CD4-positive, alpha-beta T cell treated with Interleukin-15 for 1 hour (primary cell): Measurements from ENCODE around the gene ESYT2.
"Not testable (repeated sequence)": the region's sequence is repeated elsewhere in the genome, so short reads cannot be mapped to it uniquely, and the experiment has no call there.

Experiments used
- DNase-seq: peaks from one replicate; pipeline ENCODE4 v3.0.0-alpha.2; 2020

Gene ESYT2

DNA sequence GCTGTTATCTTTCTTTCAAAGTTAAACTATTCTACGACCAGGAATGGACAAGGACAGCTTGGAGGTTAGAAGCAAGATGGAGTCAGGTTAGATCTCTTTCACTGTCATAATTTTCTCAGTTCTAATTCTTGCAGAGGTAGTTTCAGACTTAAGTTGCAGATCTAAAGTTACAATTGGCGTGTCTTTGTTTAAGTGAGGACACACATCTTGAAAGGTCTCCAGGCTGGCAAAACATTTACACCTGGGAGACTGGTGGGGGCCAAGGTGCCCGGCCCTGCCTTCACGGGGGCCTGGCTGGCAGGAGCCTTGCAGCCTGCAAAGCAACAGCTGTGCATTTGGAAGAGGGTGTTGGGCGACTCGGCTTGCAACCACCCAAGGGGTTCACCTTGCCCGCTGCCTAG is 25.4 kb upstream of the ESYT2 start:
- no peak for DNase-seq

DNA sequence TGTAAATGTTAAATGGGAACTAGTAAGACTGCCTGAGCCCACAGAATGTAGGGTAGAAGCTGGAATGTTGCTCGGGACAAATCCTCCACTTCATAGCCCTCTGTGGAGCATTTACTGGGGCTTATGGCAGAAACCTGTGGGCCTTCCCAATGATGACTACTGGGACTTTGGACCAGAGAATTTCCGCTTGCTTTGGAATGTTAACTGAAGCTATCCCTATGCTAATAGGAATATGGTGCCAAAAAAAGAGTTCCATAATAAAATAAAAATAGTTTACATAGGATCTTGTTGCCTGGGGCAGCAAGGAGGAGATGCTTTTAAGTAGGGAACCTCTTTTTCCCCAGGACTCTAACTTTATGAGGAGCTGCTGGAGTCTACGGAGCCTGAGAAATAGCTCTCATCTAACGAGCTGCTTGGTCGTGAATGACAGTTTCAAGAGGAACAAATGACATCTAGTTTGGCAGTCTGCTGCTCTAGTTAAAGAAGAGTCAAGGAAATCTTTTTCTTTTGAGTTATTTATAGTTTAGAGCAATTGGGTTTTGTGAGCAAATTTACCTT is 21.3 kb upstream of the ESYT2 start:
- no peak for DNase-seq

DNA sequence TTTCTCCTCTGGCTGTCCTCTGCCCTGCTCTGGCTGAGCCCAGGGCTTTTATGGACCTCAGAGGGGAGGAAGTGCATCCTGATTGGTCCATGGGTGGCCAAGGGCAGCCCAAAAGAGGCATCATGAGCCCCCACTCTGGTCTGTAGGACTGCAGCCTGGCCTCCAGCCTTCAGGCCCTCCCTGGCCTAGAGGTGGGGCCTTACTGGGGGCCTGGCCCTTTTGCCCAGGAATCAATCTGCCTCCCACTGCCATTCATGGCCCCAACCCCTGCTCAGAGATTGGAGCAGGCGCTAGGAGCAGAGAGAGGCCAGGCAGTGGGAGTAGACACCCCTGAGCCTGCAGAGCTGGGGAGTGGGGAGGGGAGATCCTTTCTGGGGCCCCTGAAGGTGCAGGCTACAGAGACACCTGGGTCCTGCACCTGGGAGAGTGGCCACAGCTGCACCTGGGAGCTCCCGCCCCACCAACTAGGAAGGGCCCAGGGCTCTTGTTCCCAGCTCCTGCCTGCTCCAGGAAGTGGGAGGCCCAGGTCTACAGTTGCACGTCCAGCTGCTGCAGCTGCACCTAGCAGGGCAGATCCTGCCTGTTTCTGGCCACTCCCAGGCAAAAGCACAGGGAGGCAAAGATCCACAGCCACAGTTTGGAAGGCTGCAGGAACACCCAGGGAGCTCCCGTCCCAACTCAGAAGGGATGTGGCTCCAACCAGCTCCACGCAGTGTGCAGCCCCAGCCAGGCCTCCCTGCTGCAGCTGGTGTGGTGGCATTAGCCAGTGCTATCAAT is 20.6 kb upstream of the ESYT2 start:
- no peak for DNase-seq

DNA sequence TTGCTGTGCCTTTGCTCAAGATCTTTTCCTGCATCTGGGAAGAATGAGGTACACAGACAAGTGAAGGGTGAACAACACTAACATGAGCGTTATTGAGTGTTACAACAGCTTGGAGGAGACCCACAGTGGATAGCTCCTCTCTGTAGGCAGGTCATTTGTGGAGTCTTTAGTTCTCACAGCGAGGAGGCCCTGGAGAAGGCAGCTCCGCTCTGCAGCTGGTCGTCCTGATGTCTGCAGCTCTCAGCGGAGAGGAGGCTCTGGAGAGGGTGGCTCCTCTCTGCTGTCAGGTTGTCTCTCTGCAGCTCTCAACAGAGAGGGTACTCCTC is 20.1 kb upstream of the ESYT2 start:
- no peak for DNase-seq

DNA sequence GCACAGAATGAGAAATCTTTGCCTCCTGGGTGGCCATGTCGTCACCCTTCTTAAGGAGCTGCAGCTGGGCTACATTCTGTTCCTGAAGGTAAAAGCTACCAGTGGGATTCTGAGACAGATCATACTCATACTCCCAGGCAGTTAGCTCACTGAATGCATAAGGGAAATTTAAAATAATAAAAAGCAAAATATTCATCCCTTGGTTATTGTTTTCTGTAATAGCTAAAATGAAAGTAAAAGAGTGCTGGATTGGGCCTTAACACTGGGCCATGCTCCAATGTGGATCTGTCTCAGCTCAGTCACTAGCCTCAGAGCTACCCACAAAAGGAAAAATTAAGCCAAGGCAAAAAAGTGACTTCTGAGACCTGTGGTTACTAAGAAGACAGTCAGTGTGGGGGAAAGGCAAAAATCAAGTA is 18.1 kb upstream of the ESYT2 start:
- DNase-seq, result no peak

DNA sequence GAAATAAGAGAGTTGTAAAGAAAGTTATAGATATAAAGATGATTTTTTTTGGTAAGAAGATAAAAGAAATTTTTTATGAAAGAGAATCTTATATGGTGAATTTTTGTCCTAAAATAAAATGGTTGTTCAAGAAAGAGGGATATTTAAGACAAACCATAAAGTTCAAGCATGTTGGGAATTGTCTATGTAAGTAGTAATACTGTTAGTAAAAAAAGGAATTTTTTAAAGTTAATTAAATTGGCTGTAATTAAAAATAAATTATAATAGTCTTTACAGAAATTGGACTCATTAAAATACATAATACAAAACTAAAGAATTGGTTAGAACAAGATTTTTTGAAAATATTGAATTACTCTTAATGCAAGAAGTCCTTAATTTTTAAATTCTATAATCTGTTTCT is 17.0 kb upstream of the ESYT2 start:
- DNase-seq, result no peak

DNA sequence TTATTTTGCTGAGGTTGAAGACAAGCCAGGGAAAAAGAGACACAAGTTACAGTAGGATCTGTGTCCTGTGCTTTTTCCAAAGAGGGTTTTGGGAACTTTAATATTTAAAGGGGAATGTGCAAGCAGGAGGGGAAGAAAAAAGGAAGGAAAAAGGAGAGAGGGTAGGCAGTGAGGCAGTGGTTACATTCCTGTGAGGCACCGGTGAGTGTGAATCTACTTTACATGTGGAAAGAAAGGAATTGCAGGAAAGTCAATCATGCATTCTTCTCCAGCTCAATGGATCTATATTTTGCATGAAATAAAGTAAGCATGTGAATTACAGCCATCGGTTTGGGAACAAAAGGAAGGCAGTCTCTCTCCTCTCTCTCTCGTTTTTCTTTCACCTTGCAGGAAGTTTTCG is 14.5 kb upstream of the ESYT2 start:
- DNase-seq, result no peak

DNA sequence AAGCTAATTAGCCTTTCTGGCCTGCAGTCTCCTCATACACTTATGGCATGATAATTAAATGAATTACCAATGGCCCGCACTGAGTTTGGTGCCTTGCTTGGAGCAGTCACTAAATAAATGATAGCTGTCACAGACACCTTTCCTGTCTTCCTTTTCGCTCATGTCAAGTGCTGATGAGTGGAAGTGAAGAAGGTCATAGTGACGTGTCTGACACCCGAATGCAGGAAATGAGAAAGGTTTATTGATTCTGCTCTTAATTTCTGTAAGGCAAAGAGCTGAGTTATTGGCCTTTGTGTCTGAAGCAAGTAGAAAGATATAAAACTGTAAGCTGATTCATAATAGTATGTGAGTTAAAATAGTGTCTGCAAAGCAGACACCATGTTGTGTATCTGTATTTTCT is 13.2 kb upstream of the ESYT2 start:
- DNase-seq, result no peak

DNA sequence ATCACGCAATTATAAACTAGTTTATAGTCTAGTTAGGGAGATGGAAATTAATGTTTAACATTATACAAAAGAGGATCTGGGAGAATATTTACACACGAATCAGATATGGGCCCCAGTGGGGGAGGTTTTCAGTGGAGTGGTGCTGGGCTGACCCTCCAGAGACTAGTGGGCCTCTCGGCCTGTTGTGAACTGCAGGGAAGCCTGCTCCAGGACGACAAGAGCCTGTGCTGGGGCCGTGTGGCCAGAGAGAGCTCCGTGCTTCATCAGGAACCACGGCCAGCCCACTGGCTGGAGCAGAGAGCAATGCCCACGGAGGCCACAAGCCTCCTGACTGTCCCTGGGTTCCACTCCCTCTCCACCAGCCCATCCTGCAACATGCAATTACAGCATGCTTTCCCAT is 11.3 kb upstream of the ESYT2 start:
- no peak for DNase-seq

DNA sequence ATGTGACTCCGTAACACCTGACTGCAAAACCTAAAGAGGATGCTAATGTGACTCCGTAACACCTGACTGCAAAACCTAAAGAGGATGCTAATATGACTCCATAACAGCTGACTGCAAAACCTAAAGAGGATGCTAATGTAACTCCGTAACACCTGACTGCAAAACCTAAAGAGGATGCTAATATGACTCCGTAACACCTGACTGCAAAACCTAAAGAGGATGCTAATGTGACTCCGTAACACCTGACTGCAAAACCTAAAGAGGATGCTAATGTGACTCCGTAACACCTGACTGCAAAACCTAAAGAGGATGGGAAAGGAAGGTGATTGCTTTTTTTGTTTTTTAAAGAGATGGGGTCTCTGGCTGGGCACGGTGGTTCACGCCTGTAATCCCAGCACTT is 9.9 kb upstream of the ESYT2 start:
- DNase-seq, result not testable (repeated sequence)

DNA sequence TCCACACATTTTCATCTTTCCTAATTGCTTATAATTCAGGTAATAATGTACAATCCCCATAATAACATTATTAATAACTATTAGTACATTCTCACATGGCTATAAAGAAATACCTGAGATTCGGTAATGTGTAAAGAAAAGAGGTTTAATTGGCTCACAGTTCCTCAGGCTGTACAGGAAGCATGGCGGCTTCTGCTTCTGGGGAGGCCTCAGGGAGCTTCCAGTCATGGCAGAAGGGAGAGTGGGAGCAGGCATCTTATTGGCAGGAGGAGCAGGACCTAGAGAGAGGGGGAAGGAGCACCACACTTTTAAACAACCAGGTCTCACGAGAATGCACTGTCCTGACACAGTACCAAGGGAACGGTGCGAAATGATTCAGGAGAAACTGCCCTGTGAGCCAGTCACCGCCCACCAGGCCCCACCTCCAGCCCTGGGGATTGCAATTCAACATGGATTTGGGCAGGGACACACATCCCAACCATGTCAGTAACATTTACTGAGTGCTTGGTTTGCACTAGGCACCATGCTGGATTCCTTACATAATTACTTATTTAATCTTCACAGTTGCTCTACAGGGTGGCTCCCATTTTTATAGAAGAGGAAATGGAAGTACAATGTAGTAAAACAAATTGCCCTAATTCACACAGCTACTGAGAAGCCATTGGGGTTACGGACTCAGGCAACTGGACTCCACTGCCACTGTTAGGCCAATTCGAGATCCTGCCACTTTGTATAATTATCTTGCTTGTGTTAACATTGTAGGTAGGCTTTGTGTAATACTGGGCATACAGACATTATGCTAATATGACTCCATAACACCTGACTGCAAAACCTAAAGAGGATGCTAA is 8.7 kb upstream of the ESYT2 start:
- DNase-seq, result no peak

DNA sequence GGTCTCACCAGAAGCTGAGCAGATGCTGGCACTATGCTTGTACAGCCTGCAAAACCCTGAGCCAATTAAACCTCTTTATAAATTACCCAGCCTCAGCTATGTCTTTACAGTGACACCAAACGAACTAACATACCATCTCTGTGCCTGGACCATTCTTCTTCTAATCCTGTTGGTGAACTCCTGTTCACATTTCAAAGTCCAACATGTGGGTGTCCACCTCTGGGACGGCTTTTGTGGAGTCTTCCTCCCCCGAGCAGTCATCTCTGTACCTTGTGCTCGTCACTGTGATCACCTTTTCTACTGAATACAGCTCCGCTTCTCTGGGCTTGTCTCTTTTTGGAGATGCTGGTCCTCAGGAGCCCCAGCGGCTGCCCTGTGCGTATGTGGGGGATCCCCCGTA is 7.4 kb upstream of the ESYT2 start:
- DNase-seq, result no peak

DNA sequence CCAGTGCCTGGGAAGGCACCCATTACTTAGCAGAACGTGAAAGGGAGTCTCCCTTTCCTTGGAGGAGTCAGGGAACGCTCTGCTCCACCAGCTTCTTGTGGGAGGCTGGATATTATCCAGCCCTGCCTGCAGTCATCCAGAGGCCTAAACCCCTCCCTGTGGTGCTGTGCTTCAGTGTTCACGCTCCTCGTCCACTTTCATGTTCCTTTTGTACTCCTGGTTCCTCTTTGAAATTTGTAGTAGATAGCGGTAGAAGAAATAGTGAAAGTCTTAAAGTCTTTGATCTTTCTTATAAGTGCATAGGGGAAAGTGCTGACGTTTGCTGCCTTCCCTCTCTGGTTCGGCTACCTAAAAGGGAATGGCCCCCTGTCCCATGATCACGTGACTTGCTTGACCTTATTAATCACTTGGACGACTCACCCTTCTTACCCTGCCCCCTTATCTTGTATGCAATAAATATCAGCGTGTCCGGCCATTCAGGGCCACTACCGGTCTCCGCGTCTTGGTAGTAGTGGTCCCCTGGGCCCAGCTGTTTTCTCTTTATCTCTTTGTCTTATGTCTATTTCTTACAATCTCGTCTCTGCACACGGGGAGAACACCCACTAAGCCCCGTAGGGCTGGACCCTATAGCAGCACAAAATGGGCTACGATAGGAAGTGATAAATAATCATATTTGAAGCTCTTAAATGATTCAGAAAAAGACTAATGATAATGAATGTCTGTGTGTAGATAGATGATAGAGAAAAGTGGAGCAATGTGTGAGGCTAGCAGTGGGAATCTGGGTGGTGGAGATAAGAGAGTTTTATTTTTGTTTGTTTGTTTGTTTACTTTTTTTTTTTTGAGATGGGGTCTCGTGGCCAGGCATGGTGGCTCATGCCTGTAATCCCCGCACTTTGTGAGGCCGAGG is 5.8 kb upstream of the ESYT2 start:
- DNase-seq, result no peak

DNA sequence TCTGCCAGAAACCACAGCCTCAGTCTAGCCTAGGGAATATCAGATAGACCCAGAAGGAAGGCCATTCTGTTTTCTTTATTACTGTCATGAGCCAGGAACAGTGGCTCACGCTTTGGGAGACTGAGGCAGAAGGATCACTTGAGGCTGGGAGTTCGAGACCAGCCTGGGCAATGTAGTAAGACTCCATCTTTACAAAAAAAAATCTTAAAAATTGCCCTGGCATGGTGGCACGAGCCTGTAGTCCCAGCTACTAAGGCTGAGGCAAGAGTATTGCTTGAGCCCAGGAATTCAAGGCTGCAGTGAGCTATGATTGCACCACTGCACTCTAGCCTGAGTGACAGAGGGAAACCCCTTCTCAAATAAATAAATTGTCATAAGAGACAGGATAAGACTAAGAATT is 3.7 kb upstream of the ESYT2 start:
- no peak for DNase-seq

DNA sequence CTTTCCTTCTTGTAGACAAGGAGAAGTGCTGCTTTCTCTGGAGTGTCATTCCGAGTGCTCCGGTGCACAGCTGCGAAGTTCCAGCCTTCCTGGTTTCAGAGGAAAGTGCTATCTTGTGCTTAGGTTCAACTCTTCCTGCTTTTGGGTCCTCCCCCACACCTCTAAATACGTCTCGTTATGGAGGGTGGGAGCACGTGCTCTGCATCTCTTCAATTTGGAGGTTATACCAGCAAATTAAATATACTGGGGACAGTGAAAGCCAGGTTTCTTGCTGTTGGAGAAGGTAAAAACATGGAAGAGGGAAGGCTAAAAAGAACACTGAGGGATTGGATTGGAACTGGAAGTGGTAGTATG is 2.4 kb upstream of the ESYT2 start:
- DNase-seq, result no peak

DNA sequence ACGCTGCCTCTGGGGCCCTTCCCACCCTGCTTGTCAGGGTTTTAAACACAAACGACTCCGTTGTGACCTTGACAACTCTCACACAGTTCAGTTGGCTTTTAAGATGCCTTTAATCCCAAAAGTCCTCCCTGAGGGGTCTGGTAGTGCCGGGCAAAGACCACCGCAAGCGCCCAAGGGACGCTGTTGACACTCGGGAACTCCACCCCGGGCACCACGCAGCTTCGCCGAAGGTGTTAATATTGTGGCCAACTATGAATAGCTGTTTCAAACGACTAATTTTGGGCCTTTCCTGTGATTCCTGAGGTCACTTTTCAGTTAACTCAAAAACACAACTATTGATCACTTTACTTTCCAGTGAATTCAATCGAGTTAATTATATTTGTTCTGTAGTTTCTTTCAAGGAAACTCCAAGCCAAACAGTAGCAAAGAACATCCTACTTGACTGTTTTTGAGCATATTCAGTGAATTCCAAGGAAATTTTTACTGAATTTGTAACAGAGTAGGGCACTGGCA is 958 bp upstream of the ESYT2 start:
- DNase-seq, result no peak

DNA sequence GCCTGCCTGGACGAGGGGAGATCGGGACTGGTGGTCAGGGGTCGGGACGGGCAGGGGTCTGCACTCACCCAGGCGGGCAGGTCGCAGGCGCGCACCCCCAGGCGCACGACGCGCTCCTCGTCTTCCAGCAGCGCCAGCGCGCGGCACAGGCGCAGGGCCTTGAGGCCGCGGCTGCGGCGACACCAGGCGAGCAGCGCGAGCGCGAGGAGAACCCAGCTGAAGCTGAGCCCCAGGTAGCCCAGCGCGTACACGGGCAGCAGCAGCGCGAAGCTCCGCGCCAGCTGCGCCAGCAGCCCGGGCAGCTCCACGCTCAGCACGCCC is 328 bp downstream of the ESYT2 start:
- peak; percentile 77 for DNase-seq

DNA sequence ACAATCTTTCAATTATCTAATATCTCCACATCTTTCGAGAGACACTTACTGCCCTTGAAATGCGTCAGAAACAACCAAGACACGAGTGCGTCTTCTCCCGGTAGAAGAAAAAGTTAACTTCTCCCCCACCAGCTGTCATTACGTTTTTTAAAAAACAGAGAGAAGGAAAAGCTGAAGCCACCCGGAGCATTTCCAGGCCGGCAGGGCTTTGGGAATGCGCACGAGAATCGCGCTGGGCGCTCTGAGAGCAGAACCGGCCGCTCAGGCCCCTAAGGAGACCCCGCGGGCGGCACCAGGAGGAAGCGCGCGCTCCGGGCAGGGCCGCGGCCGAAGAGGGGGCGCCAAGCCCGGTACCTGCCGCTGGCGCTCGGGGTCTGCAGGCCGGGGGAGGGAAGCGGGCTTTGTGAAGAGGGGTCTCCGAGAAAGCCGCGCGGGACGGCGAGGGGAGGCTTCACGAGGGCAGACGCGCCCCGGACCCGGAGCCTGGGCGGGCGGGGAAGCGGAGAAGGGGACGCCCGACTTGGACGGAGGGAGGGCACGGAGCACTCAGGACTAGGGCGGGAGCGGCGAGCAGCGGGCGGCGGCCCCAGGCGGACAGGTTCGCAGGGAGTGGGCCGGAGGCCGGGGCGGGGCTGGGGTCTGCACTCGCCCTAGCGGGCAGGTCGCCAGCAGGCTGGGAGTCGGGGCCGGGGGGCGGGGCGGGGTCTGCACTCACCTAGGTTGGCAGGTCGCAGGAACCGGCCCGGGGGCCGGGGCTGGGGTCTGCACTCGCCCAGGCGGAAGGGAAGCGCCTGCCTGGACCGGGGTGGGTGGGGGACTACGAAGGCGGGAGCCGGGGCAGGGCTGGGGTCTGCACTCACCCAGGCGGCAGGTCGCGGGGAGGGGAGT is 932 bp downstream of the ESYT2 start:
- no peak for DNase-seq

DNA sequence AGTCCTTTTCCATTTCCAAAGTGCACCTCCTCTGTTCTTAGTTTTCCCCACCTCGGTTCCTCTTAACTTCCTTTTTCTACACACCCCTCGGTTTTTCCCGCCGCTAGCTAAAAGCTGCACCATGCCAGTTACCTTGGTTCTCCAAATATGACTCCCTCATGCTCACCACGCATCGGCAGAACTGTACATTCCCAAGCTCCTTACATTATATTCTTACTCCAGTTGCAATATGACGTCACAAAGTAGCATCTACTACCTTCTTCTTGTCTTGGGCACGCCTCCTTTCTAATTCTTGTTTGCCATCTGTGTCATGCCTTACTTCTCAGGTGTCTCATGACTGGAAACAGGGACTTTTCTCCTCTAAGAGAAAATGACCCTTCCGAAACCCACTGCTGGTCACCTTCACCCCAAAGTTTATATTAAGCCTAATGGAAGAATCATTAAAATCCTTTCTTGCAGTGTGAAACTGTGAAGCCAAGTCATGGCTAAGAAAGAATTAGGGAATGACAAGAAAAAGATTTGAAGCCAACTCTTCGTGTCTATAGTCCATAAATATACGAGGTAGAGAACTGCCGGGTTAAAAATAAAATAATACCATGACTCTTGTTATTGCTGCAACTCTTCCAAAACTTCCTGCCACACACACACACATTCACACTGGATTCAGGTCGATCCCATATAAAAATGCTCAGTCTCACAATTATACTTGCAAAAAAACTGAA is 1.7 kb downstream of the ESYT2 start:
- DNase-seq, result peak; percentile 32

DNA sequence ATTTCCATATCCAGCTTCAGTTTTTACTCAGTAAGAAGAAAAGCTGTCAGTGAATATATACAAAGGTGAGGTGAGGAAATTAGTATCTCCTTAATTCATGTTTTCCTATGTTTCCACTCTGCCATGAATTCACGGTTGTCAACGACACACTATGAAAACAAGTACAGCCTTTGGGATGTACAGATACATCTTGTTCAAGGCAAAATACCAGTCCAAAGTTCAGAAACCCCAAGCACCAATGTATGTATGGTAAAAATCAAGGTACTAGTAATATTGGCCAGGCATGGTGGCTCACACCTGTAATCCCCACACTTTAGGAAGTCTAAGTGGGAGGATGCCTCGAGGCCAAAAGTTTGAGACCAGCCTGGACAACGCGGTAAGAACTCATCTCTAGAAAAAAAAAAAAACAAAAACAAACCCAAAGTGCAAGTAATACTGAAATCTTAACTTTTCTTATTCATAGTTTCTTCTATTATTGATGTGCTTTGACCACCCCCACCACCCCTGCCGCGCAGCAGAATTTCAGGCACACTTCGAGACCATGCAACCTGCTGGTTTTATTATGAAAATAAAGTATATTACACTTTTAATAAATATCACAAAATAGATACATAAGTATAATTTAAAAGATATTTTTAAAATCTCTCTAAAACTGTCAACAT is 3.5 kb downstream of the ESYT2 start:
- DNase-seq, result no peak

DNA sequence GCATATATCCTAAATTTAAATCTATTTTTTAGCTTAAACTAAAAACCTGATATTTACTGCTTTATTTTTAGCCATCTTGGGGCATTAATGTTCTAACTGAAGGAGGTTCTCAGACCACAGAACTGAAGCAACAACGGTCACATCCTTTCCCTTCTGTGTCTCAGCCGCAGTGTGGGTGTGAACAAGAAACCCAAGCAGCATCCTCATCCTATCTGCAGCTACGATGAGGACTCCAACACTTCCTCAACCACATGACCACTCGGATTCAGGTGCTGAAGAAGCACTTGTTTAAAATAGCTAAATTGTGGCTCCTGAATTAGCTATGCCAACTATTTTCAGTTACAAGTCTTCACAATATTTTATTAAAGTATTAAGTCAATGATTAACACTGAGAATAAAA is 5.3 kb downstream of the ESYT2 start:
- peak; percentile 76 for DNase-seq
